GM12891 (cell line): Measurements from ENCODE around the gene POLR1A.

Experiments
- PAX5 ChIP-seq: IDR thresholded peaks from 2 replicates; pipeline ENCODE4 v1.6.1; 2011; ENCODE audit warnings: low read length, moderate library complexity, mild to moderate bottlenecking; ENCODE audit not compliant: insufficient read depth, severe bottlenecking
- POLR2AphosphoS5 ChIP-seq: IDR thresholded peaks from 2 replicates; pipeline ENCODE4 v1.6.1; 2011; ENCODE audit warnings: low read depth, low read length, control low read depth

DNA sequence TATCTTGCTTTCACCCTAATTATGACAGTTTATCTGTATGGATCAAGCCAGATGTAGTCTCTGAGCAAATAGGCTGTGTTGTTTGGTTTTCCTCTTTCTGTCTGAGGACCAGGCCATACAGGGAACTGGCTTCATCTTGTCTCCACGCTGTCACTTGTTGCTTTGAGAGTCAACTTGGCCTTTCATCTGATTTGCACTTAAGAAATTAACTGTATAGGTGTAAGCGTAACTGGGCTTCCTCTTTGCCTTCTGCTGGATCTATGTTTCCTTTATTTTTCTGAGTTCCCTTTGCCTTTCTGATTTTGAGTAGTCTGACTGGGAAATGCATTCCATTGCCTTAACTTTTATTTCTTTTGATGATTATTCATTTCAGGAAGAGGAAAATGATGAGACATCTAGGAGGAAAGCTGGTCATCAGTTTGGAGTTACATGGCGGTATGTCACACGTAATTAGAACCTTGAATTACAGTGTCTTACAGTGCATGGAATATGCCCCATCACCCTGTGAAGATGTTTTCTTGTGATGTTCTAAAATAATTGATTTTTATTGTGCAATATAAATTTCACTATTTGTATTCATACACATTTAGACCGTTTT lies 17.7 kb upstream of the POLR1A start:
- TF ChIP-seq POLR2AphosphoS5, result no peak
- no peak for TF ChIP-seq PAX5
